GM12878 (cell line): ENCODE measurements around the gene CELA3B. TPM values are rescaled to one million over a fixed set of nuclear protein-coding genes. Genes with fewer than 3 reads are reported as not detected.

Experiments used
- ATAC-seq: fragments of 200-7000 bp; cut with Tn5 transposase; 3 replicates; pipeline ENCODE4 v1.9.1; 2020; ENCODE audit warnings: mild to moderate bottlenecking, moderate library complexity
- BruUV-seq: library from RNA; stranded (reverse); fragments of 400-500 nt; replicated peaks from 2 replicates; lab custom pipeline; 2021; lab: Mats Ljungman, UMichigan
- CTCF ChIA-PET: fragments of 300-600 bp; sonication (Branson Sonifier 250); formaldehyde crosslinking; extraction: SDS; loops from one replicate; lab custom pipeline; 2021; ENCODE audit warnings: inconsistent platforms; lab: Yijun Ruan, JAX
- POLR2A ChIA-PET: fragments of 350-600 bp; formaldehyde crosslinking; extraction: SDS; loops from one replicate; lab custom pipeline; 2021; ENCODE audit warnings: inconsistent platforms; lab: Charles Lee
- RAD21 ChIA-PET: fragments of 300-600 bp; sonication (Branson Sonifier 250); formaldehyde crosslinking; loops from one replicate; lab custom pipeline; 2023; ENCODE audit warnings: antibody characterized with exemption; ENCODE audit not compliant: unreplicated experiment; lab: Charles Lee
- SMC1A ChIA-PET: fragments of 300-600 bp; sonication (Branson Sonifier 250); formaldehyde crosslinking; loops from one replicate; lab custom pipeline; 2023; ENCODE audit not compliant: unreplicated experiment, uncharacterized antibody; lab: Charles Lee
- DNase-seq: peaks from one replicate; pipeline ENCODE4 v3.0.0-alpha.2; 2011; ENCODE audit warnings: low read depth, low spot score
- FAIRE-seq: peaks from 3 replicates; lab custom pipeline; 2011; peaks lifted over from hg19 to GRCh38; lab: Jason Lieb, UNC
- H2AFZ ChIP-seq: 2 replicates; pipeline ENCODE4 v1.6.0; 2011; ENCODE audit warnings: low read depth, low read length, control low read depth; ENCODE audit not compliant: control insufficient read depth
- H3K27ac ChIP-seq: 2 replicates; pipeline ENCODE4 v1.5.1; 2011; ENCODE audit warnings: control low read depth; ENCODE audit not compliant: control insufficient read depth, insufficient read depth
- H3K27me3 ChIP-seq, 2 experiments: replicated peaks in 1 of 2; 2 replicates each; pipeline versions ENCODE4 v1.6.0 to v1.6.1; 2011; ENCODE audit warnings: low read length in 1 of 2; ENCODE audit not compliant: control insufficient read depth in 2 of 2, insufficient read depth in 2 of 2
- H3K36me3 ChIP-seq, 2 experiments: 2 replicates each; pipeline ENCODE4 v1.5.1; 2011; ENCODE audit warnings: low read length in 1 of 2; ENCODE audit not compliant: control insufficient read depth in 2 of 2, insufficient read depth in 2 of 2
- H3K4me1 ChIP-seq: 2 replicates; pipeline ENCODE4 v1.6.1; 2011; ENCODE audit warnings: mild to moderate bottlenecking, low read length, moderate library complexity, mixed read lengths; ENCODE audit not compliant: control insufficient read depth, insufficient read depth
- H3K4me2 ChIP-seq: 2 replicates; pipeline ENCODE4 v1.6.0; 2011; ENCODE audit warnings: control low read depth; ENCODE audit not compliant: control insufficient read depth, insufficient read depth
- H3K4me3 ChIP-seq: fragments of 200-600 bp; sonication (generic); 2 replicates; pipeline ENCODE4 v1.5.1; 2016
- H3K79me2 ChIP-seq: 2 replicates; pipeline ENCODE4 v1.6.0; 2011; ENCODE audit warnings: low read length; ENCODE audit not compliant: control insufficient read depth, insufficient read depth
- H3K9ac ChIP-seq: 2 replicates; pipeline ENCODE4 v1.8.0; 2011; ENCODE audit warnings: low read length, control low read depth, mixed read lengths; ENCODE audit not compliant: control insufficient read depth, insufficient read depth
- H3K9me3 ChIP-seq: replicated peaks from 3 replicates; pipeline ENCODE4 v1.5.1; 2011; ENCODE audit warnings: mild to moderate bottlenecking, low read length; ENCODE audit not compliant: control insufficient read depth, insufficient read depth
- H4K20me1 ChIP-seq: 2 replicates; pipeline ENCODE4 v1.6.0; 2011; ENCODE audit not compliant: control insufficient read depth, insufficient read depth
- CBX3 ChIP-seq: fragments of 200-600 bp; sonication (generic); IDR thresholded peaks from 2 replicates; pipeline ENCODE4 v1.6.1; 2016; ENCODE audit warnings: low read depth, borderline replicate concordance
- CREM ChIP-seq: IDR thresholded peaks from 2 replicates; pipeline ENCODE4 v1.6.1; 2014; ENCODE audit warnings: antibody characterized with exemption, low read depth
- MEF2A ChIP-seq: IDR thresholded peaks from 2 replicates; pipeline ENCODE4 v1.6.1; 2011; ENCODE audit warnings: low read depth, mild to moderate bottlenecking, low read length, moderate library complexity; ENCODE audit not compliant: insufficient read depth
- POLR2AphosphoS5 ChIP-seq: IDR thresholded peaks from 2 replicates; pipeline ENCODE4 v1.6.1; 2011; ENCODE audit warnings: mild to moderate bottlenecking, low read length, inconsistent platforms
- RAD21 ChIP-seq: IDR thresholded peaks from 2 replicates; pipeline ENCODE4 v1.6.1; 2011; ENCODE audit warnings: mild to moderate bottlenecking, low read depth, low read length, moderate library complexity; ENCODE audit not compliant: insufficient read depth
- SIN3A ChIP-seq: IDR thresholded peaks from 2 replicates; pipeline ENCODE4 v1.6.1; 2012; ENCODE audit warnings: low read depth, low read length, improper control_type of control experiment
- SP1 ChIP-seq: IDR thresholded peaks from one replicate; pipeline ENCODE4 v1.6.1; 2011; ENCODE audit warnings: low read depth, low read length
- WGBS: methylation state at CpG from one replicate; pipeline ENCODE4 v1.1.6; 2016; ENCODE audit warnings: low lambda C conversion rate; ENCODE audit not compliant: insufficient replicate concordance, insufficient coverage; ENCODE audit errors: missing lambda C conversion rate; 5-methylcytosine and 5-hydroxymethylcytosine counted together
- in situ Hi-C: fragments of 300-500 bp; cut with MboI; formaldehyde crosslinking; loops from 9 replicates; pipeline ENCODE4 v1.14.3; 2018; ENCODE audit warnings: mixed read lengths
- intact Hi-C: fragments of 100-400 bp; cut with micrococcal nuclease; formaldehyde crosslinking; loops from one replicate; pipeline ENCODE4 v1.14.2; 2022; ENCODE audit not compliant: unreplicated experiment
- polyA plus RNA-seq, 11 experiments: library from polyadenylated mRNA; depleted of rRNA in 4 of 11; unstranded in 6 of 11; stranded (reverse) in 5 of 11; fragments of >200 nt; fragmentation: Nextera tagmentation in 4 of 11; fragmentation: Illumina TruSeq in 1 of 11; extraction: Ambion mirVana in 4 of 11; extraction: Trizol in 1 of 11; gene quantifications; 1 replicate in 1 of 11; 2 replicates in 10 of 11; pipeline versions ENCODE4 v1.2.1 to v1.2.3, GENCODE V29; 2011 to 2016; ENCODE audit warnings: inconsistent platforms in 2 of 11, missing spikeins in 2 of 11, low read depth in 1 of 11
- total RNA-seq, 4 experiments: library from RNA; depleted of rRNA in 3 of 4; stranded (reverse); fragments of >200 nt in 3 of 4; fragmentation: Illumina TruSeq in 1 of 4; extraction: Trizol in 1 of 4; gene quantifications; 2 replicates each; pipeline versions ENCODE4 v1.2.1 to v1.2.3, GENCODE V29; 2013 to 2021
- TF ChIP-seq, protein P1 (sequence below): fragments of 450-650 bp; IDR thresholded peaks from 2 replicates; pipeline ENCODE4 v1.6.1; 2016; ENCODE audit warnings: mild to moderate bottlenecking

The CELA3B gene
- total and polyA plus RNA-seq, 10 of the 15 experiments (the other 5 are each of a cell fraction or from before 2014, with no cell fraction given), result 4.1 TPM; not detected in 9

DNA sequence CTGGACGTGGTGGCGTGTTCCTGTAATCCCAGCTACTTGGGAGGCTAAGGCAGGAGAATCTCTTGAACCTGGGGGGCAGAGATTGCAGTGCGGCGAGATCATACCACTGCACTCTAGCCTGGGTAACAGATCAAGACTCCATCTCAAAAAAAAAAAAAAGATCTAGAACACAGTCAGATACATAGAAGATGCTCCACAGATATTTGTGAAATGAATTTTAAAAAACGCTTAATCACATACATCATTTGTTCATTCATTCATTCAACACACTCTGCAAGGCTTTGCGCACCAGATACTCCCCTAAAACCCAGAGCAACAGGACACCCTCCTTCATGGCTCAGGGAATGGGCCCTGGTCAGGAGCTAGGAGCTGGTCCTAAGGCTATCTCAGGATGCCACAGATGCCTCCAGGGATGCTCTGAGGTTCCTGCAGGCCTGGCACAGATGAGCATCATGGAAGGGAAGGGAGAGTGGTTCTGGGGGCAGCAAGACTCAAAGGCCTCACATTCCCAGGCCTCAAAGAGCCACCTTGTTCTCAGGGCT, 46.1 kb upstream of the CELA3B start:
- no peaks in the 10 kb centered on the region for H3K9me3 ChIP-seq
- no peak for DNase-seq
- H3K4me1 ChIP-seq, result no peaks in the 10 kb centered on the region
- no peak overlapping the region for H3K9ac ChIP-seq
- intact Hi-C loops (no loop called here), in situ Hi-C loops (no loop called here)
- no peaks in the 10 kb centered on the region for H4K20me1 ChIP-seq
- H3K79me2 ChIP-seq, result no peaks in the 10 kb centered on the region
- no TSS peak for BruUV-seq
- H3K27ac ChIP-seq, result no peak overlapping the region
- WGBS, result 27% methylated on average over 6 of the region's 6 CpGs
- FAIRE-seq, result no peak
- ChIA-PET POLR2A (no interaction called here), RAD21 (no interaction called here), SMC1A (no interaction called here), CTCF (no interaction called here)
- H3K27me3 ChIP-seq, result no peaks in the 10 kb centered on the region; a peak in 1 of 4 replicates
- no peak overlapping the region for H3K4me3 ChIP-seq
- TF ChIP-seq MEF2A, result no peak
- TF ChIP-seq CBX3, result no peak
- TF ChIP-seq POLR2AphosphoS5, result no peak
- no peak for TF ChIP-seq RAD21
- TF ChIP-seq SP1, result no peak
- TF ChIP-seq, protein P1, sequence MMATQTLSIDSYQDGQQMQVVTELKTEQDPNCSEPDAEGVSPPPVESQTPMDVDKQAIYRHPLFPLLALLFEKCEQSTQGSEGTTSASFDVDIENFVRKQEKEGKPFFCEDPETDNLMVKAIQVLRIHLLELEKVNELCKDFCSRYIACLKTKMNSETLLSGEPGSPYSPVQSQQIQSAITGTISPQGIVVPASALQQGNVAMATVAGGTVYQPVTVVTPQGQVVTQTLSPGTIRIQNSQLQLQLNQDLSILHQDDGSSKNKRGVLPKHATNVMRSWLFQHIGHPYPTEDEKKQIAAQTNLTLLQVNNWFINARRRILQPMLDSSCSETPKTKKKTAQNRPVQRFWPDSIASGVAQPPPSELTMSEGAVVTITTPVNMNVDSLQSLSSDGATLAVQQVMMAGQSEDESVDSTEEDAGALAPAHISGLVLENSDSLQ, result no peak
- no peak for TF ChIP-seq SIN3A
- no peak for TF ChIP-seq CREM
- no peaks in the 10 kb centered on the region for H3K36me3 ChIP-seq
- H3K4me2 ChIP-seq, result no peak overlapping the region
- no peak overlapping the region for H2AFZ ChIP-seq
- ATAC-seq, result no peak
